Activated T-helper 9 cell treated with anti-CD3 and anti-CD28 coated beads, Interleukin-2, amount 50 U/mL, for 16 hours (primary cell): ENCODE measurements around the gene XPO6.

ENCODE experiments used
- DNase-seq: peaks from one replicate; pipeline ENCODE4 v3.0.0-alpha.2; 2020; ENCODE audit warnings: low read depth

XPO6 gene

DNA sequence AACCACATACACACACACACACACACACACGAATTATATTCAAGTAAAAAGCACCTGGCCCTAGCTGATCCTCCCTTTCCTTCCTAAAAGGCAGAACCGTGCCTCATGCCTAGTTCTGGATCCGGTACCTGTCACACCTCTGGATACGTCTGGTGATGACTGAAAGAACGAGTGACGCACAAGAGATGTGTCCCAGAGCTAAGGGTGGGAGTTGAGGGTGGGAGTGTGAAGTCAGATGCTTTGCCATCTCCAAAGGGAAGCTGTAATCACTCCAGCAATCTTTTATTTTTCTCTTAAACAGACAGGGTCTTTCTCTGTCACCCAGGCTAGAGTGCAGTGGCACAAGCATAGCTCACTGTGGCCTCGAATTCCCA is 121.8 kb downstream of the XPO6 start:
- DNase-seq = no peak

DNA sequence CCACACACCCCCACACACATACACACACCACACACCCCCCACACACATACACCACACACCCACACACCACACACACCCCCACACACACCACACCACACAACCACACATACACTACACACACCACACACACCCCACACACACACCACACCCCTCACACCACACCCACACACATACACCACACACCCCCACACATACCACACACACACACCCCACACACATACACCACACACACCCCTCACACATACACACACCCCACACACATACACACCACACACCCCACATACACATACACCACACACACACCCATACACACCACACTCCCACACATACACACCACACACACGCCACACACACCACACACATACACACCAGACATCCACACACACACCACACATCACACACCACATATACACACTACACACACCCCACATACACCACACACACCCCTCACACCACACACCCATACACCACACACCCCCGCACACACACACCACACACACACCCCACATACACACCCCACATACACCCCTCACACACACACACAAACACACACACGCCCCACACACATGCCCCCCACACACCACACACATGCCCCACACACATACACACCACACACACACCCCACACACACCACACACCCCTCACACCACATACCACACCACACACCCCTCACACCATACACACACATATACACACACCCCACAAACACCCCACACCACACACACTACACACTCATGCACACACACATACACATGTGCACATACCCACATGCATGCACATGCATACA is 122.4 kb downstream of the XPO6 start:
- no peak for DNase-seq

DNA sequence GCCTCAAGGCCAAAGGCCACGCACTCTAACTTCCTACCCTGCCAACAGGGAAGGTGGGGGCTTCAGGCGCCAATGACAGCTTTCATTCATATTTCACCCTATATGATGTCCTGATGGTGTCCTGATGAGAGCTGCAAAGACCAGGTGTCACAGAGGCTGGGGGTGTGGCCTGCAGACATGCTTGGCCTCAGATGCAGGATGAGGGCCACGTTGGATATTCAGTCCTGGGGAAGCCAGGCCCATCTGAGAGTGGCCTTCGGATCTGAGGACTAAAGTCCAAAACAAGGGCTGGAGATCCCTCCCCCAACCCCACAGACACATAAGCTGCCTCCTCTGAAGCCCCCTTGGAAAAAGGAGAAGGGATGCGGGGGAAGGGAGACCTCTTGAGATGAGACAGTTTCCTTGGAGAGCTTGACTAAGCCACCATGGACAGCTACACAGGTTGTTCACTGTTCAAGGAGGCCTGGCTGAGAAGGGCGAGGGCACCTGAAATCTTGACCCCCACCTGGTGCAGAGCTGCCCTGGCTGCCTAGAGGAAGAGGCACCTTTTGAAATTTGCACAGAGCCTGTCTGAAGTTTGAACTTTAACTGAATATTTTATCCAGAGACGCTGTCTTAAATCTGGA is 124.0 kb downstream of the XPO6 start:
- DNase-seq = no peak

DNA sequence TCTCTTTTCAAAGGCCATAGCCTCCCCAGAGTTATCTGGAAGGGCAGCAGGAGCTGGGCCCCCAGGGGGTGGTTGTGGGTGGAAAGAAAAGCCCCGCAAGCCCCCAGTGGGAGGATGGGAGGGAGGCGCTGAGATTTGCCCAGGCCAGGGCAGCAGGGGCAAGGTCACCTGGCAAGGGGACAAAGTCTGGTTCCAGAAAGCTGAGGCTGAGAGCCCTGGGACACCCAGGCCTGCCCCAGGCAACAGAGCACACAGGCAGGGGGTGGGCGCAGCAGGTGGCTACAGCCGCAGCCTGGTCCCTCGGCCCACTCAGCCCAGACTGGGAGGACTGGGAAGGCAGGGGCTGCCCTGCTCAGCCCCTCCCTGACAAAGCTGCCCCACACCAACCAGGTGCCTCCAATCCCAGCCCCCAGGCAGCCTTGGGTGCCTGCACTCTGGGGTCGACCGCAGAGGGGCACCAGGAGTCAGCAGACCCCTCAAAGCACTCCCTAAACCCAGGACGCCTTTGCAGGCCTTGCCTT is 124.6 kb downstream of the XPO6 start:
- DNase-seq = no peak

DNA sequence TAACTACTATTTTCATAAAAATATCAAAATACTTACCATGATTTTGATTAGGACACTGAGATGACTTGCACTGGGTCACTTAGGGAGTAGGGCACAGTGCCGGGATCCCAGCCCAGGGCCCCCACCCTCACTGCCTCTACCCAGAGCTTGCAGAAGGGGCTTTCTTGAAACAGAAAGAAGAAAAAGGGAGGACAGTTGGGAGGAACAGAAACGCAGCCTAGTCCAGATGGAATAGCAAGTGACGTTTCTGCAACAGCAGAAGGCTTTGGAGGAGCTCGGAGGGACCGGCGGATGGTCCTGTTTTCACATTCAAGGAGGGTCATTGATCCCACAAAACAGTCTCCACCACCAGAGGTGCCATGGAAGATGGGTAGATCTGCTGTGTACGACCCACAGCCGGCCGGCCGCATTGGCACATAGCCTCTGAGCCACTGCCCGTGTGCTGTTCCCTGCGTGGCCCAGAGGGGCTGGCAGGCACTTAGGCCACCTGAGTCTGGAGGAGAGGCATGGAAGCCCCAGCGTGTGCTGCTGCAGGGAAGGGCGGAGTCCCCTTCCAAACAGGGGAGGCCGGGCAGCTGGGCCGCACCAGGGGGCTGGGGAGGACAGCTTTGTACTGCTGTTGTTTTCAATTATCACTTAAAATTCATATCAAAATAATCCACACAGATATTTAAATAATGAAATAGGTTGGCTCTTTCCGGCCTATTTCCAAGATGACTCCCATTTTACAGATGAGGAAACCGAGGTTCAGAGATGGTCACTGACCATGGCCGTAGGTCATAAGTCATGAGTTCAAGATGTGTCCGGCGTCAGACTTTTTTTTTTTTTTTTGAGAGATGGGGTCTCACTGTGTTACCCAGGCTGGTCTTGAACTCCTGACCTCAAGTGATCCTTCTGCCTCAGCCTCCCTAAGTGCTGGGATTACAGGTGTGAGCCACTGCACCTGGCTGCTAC is 125.3 kb downstream of the XPO6 start:
- no peak for DNase-seq

DNA sequence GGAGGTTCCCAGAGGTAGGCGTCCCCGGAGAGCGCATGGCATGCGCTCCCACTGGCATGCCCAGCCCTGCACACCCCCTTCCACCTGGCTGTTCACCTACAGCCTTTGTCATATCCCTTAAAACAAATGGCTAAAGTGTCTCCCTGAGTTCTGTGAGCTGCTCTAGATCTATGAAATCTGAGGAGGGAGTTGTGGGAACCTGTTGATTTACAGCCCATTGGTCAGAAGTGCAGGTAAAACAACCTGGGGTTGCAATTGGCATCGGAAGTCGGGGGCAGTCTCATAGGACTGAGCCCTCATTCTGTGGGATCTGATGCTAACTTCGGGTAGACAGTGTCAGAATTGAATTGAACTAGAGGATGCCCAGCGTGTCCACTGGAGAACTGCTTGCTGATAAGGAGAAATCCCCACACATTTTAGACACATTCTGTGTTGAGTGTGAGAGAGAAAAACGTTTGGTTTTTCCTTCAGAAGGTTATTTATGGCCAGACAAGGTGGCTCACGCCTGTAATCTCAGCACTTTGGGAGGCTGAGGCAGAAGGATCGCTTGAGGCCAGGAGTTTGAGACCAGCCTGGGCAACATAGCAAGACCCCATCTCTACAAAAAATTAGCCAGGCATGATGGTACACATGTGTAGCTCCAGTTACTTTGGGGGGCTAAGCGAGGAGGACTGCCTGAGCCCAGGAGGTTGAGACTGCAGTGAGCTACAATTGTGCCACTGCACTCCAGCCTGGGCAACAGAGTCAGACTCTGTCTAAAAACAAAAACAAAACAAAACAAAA is 126.2 kb downstream of the XPO6 start:
- no peak for DNase-seq

DNA sequence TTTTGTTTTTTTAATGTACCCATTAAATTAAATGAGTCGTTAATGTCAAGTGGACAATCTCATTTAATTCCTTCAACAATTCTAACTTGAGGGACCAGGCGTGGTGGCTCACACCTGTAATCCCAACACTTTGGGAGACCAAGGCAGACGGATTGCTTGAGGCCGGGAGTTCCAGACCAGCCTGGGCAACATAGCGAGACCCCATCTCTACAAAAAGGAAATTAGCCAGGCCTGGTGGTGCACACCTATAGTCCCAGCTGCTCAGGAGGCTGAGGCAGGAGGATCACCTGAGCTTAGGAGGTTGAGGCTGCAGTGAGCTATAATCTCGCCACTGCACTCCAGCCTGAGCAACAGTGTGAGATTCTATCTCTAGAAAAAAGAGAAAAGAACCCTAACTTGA is 127.6 kb downstream of the XPO6 start:
- no peak for DNase-seq

DNA sequence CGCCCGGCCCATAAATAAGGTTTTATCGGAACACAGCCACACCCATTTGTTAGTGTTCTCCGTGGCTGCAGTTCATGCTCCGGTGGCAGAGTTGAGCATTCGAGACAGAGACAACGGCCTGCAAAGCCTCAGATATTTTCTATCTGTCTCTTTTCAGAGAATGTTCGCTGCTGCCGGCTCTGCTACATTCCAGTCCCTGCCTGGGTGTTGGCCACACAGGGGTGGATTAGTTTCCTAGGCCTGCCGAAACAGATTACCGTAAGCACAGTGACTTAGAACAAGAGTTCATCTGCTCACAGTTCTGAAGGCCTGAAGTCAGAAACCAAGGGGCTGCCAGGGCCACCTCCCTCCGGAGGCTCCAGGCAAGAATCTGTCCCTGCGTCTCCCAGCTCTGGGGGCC is 129.1 kb downstream of the XPO6 start:
- no peak for DNase-seq

DNA sequence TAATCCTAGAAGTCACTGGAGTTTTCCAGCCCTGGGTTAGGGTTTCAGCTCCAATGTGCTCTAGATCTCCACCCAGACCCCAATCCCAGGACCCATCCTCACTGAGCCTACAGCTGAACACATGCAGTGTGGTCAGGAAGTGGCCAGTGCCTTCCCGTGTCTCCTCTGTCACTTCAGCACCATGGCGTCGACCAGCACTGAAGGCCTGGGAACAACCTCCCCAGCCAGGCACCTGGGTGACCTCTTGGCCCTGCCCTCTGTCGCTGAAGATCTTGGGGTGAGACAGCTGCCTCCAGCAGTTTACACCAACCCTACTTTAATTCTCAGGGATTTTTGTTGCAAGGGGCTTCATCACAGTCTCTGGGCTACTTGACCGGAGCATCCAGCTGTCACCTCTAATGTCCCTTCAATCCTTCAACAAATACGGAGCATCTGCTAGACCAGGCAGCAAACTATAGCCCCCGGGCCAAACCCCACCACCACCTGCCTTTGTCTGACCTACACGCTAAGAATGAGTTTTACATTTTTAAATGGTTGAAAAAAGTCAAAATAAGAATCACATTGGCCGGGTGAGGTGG is 130.3 kb downstream of the XPO6 start:
- no peak for DNase-seq

DNA sequence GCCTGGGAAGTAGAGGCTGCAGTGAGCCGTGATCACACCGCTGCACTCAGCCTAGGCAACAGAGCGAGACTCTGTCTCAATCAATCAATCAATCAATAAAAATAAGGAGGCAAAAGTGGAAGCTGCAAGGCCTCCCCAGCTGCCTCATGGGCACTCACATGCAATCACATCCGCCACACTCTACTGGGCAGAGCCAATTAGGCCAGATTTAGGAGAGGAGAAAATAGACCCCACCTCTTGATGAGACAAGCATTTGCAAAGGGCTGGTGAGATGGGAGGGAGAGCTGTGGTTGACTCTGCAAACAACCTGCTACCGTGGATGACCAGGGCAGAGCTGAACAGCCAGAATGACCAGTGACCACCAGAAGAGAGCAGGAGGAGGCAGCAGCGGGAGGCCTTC is 133.5 kb downstream of the XPO6 start:
- no peak for DNase-seq

DNA sequence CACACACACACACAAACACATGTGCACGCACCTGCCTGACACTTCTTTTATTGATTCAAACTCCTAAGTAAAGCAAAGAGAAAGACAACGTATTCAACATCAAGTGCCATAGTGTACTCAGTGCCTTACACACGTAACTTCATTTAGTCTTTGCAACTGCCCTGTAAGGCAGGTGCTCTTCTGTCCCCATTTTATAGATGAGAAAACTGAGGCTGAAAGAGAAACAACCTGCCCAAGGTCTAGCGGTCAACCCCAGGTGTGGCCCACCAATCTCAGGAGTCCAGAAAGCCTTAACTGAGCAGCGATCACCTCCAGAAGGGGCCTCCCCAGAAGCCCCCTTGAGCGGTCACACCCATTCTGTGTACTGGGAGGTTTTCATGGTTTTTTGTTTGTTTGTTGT is 137.9 kb downstream of the XPO6 start:
- no peak for DNase-seq

DNA sequence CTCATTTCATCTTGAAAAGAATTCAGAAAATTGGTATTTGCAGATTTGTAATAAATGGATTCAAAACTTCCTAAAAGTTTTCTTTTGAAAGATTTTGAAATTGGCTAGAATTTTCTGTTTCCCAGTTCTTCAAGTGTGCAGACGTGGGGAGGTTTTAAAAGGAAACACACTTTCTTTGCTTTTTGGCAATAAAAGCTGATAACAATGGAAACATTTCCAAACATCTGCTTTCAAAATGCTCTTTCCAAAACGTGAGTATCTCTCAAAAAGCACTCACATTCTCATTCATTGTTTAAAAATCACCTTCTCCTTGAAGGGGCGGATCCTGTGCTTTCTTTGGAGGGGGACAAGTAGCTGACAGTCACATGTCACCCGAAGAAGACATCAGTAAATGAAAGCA is 139.7 kb downstream of the XPO6 start:
- DNase-seq = no peak

DNA sequence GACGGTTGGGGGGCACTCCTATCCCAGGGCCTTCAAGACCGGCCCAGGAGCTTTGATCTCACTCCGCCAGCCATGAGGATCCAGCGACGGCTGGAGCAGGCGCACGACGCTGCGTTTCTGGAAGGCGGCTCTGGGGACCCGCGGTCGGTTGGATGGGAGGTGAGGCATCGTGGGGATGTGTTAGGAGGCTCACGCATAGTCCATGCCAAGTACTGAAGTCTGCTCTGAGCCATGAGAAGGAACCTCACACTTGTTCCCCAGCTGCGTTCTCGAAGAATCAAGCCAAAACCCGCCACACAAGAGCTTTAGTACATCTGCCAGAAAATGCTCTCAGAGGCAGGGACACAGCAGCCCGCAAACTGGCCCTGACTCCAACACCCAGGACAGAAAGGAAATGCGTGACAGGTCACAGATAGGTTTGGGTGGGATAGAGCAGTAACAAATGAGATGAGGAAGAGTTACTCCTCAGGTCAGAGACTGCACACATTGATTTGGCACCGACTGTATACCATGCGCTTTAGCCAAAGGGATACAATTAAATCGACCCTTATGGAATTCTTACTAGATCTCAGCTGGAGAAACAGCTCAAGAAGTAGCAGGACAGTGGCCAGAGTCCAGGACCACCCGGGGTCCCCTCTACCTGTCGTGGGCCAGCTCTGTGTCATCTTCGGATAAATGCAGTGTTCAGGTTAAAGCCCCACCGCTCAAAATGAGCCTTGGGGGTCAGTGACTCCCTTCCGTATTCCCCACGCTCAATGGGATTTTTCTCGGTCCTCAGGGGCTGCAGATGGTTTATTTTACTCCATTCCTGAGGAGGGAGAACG is 141.6 kb downstream of the XPO6 start:
- DNase-seq = no peak

DNA sequence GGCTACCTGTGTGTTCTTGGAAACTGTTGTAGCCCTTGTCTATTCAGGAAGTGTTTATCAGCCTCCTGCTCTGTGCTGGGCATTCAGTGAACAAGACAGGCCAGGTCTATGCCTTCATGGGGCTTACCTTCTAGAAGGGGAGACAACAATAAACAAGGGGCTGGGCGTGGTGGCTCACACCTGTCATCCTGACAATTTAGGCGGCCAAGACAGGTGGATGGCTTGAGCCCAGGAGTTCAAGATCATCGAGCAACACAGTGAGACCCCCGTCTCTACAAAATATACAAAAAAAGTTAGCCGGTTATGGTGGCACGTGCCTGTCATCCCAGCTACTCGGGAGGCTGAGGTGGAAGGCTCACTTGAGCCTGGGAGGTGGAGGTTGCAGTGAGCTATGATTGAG is 142.8 kb downstream of the XPO6 start:
- DNase-seq = no peak

DNA sequence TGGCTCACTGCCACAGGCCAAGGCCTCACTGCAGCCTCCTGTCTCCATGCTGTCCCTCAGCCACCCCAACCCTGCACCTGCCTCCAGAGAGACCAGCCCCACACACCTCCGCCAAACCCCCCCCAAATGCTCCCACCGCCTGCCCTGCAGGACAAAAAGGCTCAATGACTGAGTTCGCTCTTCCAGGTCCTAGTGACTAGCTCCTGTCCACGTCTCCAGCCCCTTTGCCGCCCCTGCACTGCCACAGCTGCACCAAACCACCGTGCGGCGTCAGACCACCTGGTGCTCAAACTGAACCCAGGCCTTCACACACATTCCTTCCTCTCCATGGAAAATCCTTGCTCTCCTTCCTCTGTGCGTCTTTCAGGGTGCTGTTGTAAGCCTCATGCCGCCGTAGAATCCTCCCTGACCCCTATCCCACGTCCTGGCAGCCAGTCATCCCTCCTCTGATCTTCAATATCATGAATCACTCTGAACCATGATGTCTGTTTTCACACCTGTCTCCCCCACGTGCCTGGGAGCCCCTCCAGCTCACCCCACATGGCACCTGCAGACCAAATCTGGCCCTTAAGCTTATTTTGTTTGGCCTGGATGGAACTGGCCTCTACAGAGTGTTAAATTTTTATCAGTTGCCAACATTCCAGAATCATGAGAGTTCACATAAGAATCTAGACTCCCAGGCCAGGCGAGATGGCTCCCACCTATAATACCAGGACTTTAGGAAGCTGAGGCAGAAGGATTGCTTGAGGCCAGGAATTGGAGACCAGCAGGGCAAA is 144.0 kb downstream of the XPO6 start:
- DNase-seq = no peak

DNA sequence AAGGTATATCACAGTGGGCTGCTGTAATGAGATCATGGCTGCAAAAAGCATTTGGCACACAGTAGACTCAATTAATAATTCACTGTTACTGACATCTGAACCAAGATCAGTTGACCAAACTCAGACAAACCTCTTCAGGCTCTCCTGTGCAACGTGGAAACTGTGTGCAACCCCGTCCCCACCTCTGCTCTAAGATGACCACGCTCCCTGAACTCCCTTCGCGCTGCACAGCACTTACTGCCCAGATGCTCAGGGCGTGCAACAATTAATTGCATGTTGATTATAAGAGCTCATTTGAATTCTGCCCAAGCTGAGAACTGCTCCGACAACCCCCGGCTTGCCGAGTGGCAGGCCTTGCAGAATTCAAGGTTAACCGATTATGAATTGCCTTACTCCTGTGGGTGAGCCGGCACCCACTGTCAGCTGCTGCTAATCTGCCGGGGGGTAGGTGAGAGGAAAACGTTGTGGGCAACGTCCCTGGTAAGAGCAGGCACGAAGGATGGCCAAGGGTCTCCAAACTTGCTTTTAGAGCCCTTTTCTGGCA is 147.0 kb downstream of the XPO6 start:
- no peak for DNase-seq

DNA sequence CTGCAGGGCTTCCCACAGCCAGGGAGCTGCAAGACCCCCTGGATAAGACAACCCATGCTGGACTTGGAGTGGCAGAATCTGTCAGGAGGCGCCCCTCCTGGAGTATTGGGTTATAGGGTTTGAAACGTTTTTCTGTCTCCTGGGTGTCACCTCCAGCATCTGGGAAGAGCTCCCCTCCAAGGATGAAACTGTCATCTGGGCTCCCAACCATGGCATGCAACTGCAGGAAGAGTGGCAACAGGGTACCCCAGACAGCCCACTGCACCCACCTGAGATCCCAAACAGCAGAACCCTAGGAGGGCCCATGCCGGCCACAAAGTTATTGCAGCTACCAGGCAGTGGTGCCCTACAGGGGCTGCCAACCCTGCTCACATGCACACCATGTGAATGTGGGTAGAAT is 147.6 kb downstream of the XPO6 start:
- no peak for DNase-seq

DNA sequence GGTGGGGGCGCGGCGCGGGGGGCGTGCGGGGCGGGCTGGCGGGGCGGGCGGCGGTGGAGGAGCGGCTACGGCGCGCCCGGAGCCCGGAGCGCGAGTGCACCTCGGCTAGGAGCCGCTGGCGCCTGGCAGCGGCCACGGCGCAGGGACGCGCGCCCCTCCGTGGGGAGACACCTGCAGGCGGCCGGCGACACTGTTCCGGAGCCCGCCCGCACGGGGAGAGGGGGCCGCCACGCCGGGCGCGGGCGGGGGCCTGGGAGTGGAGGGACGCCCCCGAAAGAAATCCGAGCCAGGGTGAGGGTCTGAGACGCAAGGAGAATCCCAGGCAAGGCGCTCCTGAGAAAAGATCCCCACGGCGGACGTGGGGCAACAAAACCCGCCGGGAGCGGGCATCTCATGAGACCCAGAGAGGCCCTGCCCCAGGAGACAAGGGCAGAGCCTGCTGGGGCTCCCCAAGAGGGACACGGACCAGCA is 148.1 kb downstream of the XPO6 start, which contains the start of gene GSG1L:
TSS of gene GSG1L (minus strand) at position 124 of the 471 bp plus-strand sequence. CDS start 290 bp downstream, outside the sequence.
- no peak for DNase-seq

DNA sequence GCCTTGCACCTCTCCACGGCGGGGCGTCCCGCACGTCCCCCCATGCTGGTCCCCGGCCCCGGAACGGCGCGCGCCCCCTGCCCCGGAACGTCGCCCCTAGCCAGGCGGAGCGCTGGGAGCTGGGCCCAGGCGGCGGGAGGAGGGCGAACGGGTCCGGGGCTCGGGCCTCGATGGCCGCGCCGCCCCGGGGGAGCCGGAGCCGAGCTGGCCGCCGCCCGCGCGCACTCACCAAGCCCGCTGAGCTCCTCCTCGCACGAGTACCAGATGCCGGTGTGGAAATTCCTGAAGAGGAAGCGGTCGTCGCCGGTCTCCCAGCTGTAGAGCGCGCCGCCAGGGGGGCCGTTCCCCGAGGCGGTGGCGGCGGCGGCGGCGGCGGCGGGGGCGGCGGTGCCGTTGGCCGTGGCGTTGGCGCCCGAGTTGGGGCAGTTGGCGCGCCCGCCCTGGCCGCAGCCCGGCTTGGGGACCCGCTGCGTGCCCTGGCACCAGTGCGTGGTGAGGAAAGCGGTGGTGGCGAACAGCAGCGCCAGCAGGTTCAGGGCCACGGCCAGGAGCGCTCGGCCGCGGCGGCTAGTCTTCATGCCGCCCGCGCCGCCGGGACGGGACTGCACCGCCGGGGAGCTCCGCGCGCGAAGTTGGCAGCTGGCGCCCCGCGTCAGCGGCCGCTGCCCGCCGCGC is 148.8 kb downstream of the XPO6 start:
- DNase-seq = no peak
